Neural cell (in vitro differentiated cells): ENCODE data around the gene TAOK2. TPM values are rescaled to one million over a fixed set of nuclear protein-coding genes. Genes with fewer than 3 reads are reported as not detected.

Experiments
- H2AFZ ChIP-seq: fragments of 200-600, 300-800 bp; sonication (generic), shearing (Covaris generic); 2 replicates; pipeline ENCODE4 v1.6.0; 2014; ENCODE audit warnings: low read depth, mild to moderate bottlenecking, antibody characterized with exemption, low read length, moderate library complexity
- H3F3A ChIP-seq: fragments of 200-600 bp; shearing (Covaris generic); 2 replicates; pipeline ENCODE4 v1.6.1; 2016; ENCODE audit warnings: mild to moderate bottlenecking, moderate library complexity, mixed read lengths, antibody characterized with exemption, low read length; ENCODE audit not compliant: insufficient read depth, poor library complexity, severe bottlenecking
- H3K27ac ChIP-seq: fragments of 200-600, 300-800 bp; sonication (generic), shearing (Covaris generic); 2 replicates; pipeline ENCODE4 v1.5.1; 2014; ENCODE audit warnings: mild to moderate bottlenecking, low read length, moderate library complexity
- H3K27me3 ChIP-seq: fragments of 300-800, 200-600 bp; sonication (generic), shearing (Covaris generic); 2 replicates; pipeline ENCODE4 v1.6.0; 2014; ENCODE audit warnings: mild to moderate bottlenecking, low read depth, low read length, moderate library complexity; ENCODE audit not compliant: insufficient read depth
- H3K36me3 ChIP-seq: fragments of 300-800, 200-600 bp; sonication (generic), shearing (Covaris generic); 2 replicates; pipeline ENCODE4 v1.5.1; 2014; ENCODE audit warnings: mild to moderate bottlenecking, antibody characterized with exemption, low read length, moderate library complexity; ENCODE audit not compliant: insufficient read depth
- H3K4me2 ChIP-seq: fragments of 300-800, 200-600 bp; sonication (generic), shearing (Covaris generic); 2 replicates; pipeline ENCODE4 v1.6.0; 2014; ENCODE audit warnings: mild to moderate bottlenecking, low read length
- H3K4me3 ChIP-seq: fragments of 300-800, 200-600 bp; sonication (generic), shearing (Covaris generic); 2 replicates; pipeline ENCODE4 v1.5.1; 2014; ENCODE audit warnings: mild to moderate bottlenecking, low read length, moderate library complexity
- H3K79me2 ChIP-seq: fragments of 200-600 bp; shearing (Covaris generic); replicated peaks from 2 replicates; pipeline ENCODE4 v1.6.0; 2014; ENCODE audit warnings: mild to moderate bottlenecking, low read length, moderate library complexity; ENCODE audit not compliant: insufficient read depth
- H3K9ac ChIP-seq: fragments of 300-800, 200-600 bp; sonication (generic), shearing (Covaris generic); 2 replicates; pipeline ENCODE4 v1.6.1; 2016; ENCODE audit warnings: mild to moderate bottlenecking, low read length, mixed read lengths
- H3K9me2 ChIP-seq: fragments of 200-600 bp; shearing (Covaris generic); 2 replicates; pipeline ENCODE4 v1.6.1; 2016; ENCODE audit warnings: mild to moderate bottlenecking, low read length, mixed read lengths; ENCODE audit not compliant: insufficient read depth
- H3K9me3 ChIP-seq: fragments of 200-600, 300-800 bp; sonication (generic), shearing (Covaris generic); 2 replicates; pipeline ENCODE4 v1.6.1; 2016; ENCODE audit warnings: mild to moderate bottlenecking, mixed run types, low read length, moderate library complexity, mixed read lengths
- H4K20me1 ChIP-seq: fragments of 200-600 bp; shearing (Covaris generic); 2 replicates; pipeline ENCODE4 v1.6.1; 2016; ENCODE audit warnings: mild to moderate bottlenecking, mixed run types; ENCODE audit not compliant: insufficient read depth
- EP300 ChIP-seq: fragments of 450-650 bp; conservative IDR thresholded peaks from 2 replicates; pipeline ENCODE4 v1.6.1; 2014; ENCODE audit warnings: antibody characterized with exemption, mild to moderate bottlenecking, moderate library complexity; ENCODE audit not compliant: poor library complexity, severe bottlenecking
- EZH2 ChIP-seq: fragments of 200-600, 300-800 bp; shearing (Covaris generic), sonication (generic); IDR thresholded peaks from 2 replicates; pipeline ENCODE4 v1.6.1; 2014; ENCODE audit warnings: antibody characterized with exemption, low read length, borderline replicate concordance, mild to moderate bottlenecking; ENCODE audit not compliant: insufficient read depth, poor library complexity, severe bottlenecking
- MXI1 ChIP-seq: fragments of 450-650 bp; conservative IDR thresholded peaks from 2 replicates; pipeline ENCODE4 v1.6.1; 2014; ENCODE audit warnings: antibody characterized with exemption, mild to moderate bottlenecking; ENCODE audit not compliant: poor library complexity, severe bottlenecking
- POLR2AphosphoS5 ChIP-seq: IDR thresholded peaks from 2 replicates; pipeline ENCODE4 v1.6.1; 2012
- RAD21 ChIP-seq: fragments of 450-650 bp; conservative IDR thresholded peaks from 2 replicates; pipeline ENCODE4 v1.6.1; 2014; ENCODE audit warnings: antibody characterized with exemption, mild to moderate bottlenecking, moderate library complexity
- SMC3 ChIP-seq: fragments of 450-650 bp; conservative IDR thresholded peaks from 2 replicates; pipeline ENCODE4 v1.6.1; 2014; ENCODE audit warnings: antibody characterized with exemption, mild to moderate bottlenecking, moderate library complexity; ENCODE audit not compliant: poor library complexity
- TAF1 ChIP-seq: IDR thresholded peaks from 2 replicates; pipeline ENCODE4 v1.6.1; 2012; ENCODE audit warnings: low read depth
- polyA plus RNA-seq: library from polyadenylated mRNA; depleted of rRNA; stranded (reverse); fragments of >200 nt; gene quantifications from 2 replicates; pipeline ENCODE4 v1.2.3, GENCODE V29; 2014
- TF ChIP-seq, protein P1 (sequence below): IDR thresholded peaks from 2 replicates; pipeline ENCODE4 v1.6.1; 2012; ENCODE audit warnings: borderline replicate concordance
- TF ChIP-seq, protein P2 (sequence below): fragments of 450-650 bp; IDR thresholded peaks from 2 replicates; pipeline ENCODE4 v1.5.1; 2014; ENCODE audit warnings: antibody characterized with exemption, mild to moderate bottlenecking, moderate library complexity; ENCODE audit not compliant: poor library complexity, severe bottlenecking

Gene TAOK2
- polyA plus RNA-seq, 1 donor from 2014 or later: 62.7 TPM

DNA sequence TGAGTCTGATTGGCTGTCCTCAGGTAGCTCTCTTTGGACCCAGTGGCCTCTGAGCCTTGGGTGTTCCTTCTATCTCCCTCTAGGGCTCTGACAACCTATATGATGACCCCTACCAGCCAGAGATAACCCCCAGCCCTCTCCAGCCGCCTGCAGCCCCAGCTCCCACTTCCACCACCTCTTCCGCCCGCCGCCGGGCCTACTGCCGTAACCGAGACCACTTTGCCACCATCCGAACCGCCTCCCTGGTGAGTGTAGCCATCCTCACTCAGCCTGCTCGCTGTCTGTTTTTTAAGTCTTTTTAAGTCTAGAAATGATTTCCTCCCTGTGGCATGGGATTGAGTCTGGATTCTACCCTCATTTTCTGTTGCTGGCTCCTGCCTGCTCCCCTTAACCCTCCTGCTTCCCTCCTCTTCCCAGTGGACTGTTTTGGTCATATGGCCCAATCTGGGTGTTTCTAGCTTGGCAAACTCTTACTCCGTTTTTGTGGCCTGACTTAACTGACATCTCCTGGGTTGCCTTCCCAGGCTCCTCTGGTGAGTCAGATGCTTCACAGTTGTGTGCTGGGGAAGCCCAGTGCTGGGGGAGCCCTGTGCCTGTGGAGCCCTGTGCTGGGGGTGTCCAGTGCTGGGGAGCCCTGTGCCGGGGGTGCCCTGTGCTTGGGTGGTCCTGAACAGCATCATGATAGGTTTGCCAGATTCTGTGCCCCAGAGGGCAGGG, 9.9 kb downstream of the TAOK2 start:
- no peaks in the 10 kb centered on the region for H4K20me1 ChIP-seq
- H3K27me3 ChIP-seq: no peaks in the 10 kb centered on the region
- no peak for TF ChIP-seq MXI1
- TF ChIP-seq RAD21: no peak
- no peak for TF ChIP-seq EP300
- TF ChIP-seq, protein P1, sequence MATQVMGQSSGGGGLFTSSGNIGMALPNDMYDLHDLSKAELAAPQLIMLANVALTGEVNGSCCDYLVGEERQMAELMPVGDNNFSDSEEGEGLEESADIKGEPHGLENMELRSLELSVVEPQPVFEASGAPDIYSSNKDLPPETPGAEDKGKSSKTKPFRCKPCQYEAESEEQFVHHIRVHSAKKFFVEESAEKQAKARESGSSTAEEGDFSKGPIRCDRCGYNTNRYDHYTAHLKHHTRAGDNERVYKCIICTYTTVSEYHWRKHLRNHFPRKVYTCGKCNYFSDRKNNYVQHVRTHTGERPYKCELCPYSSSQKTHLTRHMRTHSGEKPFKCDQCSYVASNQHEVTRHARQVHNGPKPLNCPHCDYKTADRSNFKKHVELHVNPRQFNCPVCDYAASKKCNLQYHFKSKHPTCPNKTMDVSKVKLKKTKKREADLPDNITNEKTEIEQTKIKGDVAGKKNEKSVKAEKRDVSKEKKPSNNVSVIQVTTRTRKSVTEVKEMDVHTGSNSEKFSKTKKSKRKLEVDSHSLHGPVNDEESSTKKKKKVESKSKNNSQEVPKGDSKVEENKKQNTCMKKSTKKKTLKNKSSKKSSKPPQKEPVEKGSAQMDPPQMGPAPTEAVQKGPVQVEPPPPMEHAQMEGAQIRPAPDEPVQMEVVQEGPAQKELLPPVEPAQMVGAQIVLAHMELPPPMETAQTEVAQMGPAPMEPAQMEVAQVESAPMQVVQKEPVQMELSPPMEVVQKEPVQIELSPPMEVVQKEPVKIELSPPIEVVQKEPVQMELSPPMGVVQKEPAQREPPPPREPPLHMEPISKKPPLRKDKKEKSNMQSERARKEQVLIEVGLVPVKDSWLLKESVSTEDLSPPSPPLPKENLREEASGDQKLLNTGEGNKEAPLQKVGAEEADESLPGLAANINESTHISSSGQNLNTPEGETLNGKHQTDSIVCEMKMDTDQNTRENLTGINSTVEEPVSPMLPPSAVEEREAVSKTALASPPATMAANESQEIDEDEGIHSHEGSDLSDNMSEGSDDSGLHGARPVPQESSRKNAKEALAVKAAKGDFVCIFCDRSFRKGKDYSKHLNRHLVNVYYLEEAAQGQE: no peak
- TF ChIP-seq, protein P2, sequence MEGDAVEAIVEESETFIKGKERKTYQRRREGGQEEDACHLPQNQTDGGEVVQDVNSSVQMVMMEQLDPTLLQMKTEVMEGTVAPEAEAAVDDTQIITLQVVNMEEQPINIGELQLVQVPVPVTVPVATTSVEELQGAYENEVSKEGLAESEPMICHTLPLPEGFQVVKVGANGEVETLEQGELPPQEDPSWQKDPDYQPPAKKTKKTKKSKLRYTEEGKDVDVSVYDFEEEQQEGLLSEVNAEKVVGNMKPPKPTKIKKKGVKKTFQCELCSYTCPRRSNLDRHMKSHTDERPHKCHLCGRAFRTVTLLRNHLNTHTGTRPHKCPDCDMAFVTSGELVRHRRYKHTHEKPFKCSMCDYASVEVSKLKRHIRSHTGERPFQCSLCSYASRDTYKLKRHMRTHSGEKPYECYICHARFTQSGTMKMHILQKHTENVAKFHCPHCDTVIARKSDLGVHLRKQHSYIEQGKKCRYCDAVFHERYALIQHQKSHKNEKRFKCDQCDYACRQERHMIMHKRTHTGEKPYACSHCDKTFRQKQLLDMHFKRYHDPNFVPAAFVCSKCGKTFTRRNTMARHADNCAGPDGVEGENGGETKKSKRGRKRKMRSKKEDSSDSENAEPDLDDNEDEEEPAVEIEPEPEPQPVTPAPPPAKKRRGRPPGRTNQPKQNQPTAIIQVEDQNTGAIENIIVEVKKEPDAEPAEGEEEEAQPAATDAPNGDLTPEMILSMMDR: no peak
- no peak for TF ChIP-seq SMC3
- no peak for TF ChIP-seq POLR2AphosphoS5
- TF ChIP-seq EZH2: no peak
- no peak for TF ChIP-seq TAF1
- no peak overlapping the region for H3K9ac ChIP-seq
- no peaks in the 10 kb centered on the region for H3K9me2 ChIP-seq
- H3K36me3 ChIP-seq: no peaks in the 10 kb centered on the region
- H2AFZ ChIP-seq: no peak overlapping the region
- no peaks in the 10 kb centered on the region for H3F3A ChIP-seq
- no peak overlapping the region for H3K4me2 ChIP-seq
- H3K4me3 ChIP-seq: no peak overlapping the region
- H3K79me2 ChIP-seq: no peaks in the 10 kb centered on the region
- H3K9me3 ChIP-seq: no peaks in the 10 kb centered on the region
- H3K27ac ChIP-seq: no peak overlapping the region

DNA sequence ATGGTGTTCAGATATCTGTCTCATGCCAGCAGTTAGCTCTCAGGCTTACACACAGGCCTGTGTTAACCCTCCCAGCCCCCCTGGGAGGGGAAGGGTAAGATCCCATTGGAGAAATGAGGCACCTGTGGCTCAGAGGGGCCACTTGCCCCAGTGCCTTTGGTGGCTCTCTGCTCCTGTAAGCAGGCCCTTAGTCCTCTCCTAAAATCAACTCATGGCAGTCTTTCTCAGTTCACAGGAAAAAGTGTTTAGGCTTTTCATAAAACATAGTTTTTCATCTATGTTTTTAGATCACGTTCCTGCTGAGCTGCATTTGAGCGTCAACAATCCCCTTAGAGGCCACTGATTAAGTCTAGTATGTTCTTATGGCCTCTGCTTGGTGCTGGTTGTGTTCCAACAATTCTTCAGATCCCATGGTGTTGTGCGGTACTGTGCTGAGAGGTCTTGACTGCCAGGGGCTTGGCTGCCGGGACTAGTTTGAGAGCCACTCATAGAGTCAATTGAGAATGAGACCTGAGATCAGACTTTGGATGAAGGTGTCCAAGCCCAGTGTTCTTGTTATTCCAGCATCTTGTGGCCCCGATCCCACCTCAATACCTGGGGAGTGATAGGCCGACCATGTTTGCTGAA, 10.6 kb downstream of the TAOK2 start:
- no peaks in the 10 kb centered on the region for H3K79me2 ChIP-seq
- H3K4me3 ChIP-seq: no peak overlapping the region
- TF ChIP-seq SMC3 (no peak), POLR2AphosphoS5 (no peak), MXI1 (no peak), RAD21 (no peak), TAF1 (no peak), EP300 (no peak)
- TF ChIP-seq, protein P2: no peak
- no peaks in the 10 kb centered on the region for H4K20me1 ChIP-seq
- no peak overlapping the region for H3K9ac ChIP-seq
- H2AFZ ChIP-seq: no peak overlapping the region
- H3K27ac ChIP-seq: no peak overlapping the region
- no peaks in the 10 kb centered on the region for H3K27me3 ChIP-seq
- H3F3A ChIP-seq: no peaks in the 10 kb centered on the region
- no peaks in the 10 kb centered on the region for H3K36me3 ChIP-seq
- H3K4me2 ChIP-seq: no peak overlapping the region
- no peaks in the 10 kb centered on the region for H3K9me2 ChIP-seq
- no peaks in the 10 kb centered on the region for H3K9me3 ChIP-seq
